ENCODE results near the gene ANKRD2.
A peak's percentile ranks its signal among the peaks of the same experiment; 100 is the strongest.

DNA sequence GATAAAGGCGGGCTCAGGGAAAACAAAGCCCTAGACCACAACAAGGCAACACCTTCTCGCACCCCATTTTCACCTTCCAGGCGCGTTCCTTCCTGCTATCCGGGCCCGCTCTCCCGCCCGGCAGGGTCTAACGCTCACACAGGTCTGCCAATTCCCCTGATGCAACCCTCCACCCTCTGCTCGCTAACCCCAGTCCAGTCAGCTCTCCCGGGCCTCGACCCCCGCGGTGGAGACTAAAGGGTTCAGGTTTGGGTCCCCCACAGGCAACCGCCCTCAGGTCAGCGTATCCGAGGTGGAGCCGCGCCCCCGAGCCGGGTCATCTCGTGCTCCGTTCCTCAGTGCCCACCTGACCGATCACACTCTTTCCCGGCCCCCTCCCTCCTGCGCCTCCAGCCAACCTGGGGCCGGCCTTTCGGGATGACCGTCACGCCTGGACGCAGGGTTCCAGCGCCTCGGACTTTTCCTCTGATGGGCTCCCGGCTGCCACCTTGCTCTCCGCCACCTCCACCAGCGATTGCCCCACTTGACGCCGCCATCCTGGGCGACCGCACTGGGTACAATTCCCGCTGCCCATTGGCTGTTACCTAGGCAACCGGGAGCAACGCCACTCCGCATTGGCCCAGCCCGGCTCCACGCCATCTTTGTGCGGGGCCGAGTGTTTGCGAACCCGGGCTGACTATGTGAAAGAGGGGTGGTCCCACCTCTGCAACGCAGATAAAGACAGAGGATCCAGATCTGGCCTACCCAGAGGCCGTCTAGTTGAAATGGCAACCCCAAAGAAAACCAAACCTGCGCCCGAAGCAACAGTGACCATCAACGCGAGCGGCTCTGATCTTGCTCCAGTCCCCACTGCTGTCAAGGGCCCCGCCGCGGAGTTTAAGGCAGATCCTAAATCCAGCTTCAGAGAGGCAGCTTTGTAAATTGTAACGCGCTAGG, 60.6 kb downstream of the ANKRD2 start, which contains the start of gene MORN4:
- TF ChIP-seq, protein P1, sequence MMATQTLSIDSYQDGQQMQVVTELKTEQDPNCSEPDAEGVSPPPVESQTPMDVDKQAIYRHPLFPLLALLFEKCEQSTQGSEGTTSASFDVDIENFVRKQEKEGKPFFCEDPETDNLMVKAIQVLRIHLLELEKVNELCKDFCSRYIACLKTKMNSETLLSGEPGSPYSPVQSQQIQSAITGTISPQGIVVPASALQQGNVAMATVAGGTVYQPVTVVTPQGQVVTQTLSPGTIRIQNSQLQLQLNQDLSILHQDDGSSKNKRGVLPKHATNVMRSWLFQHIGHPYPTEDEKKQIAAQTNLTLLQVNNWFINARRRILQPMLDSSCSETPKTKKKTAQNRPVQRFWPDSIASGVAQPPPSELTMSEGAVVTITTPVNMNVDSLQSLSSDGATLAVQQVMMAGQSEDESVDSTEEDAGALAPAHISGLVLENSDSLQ (IDR thresholded peaks at IDR 0.05), result no peak
- no peak for TF ChIP-seq SP1 (IDR thresholded peaks at IDR 0.05)
- TF ChIP-seq FOXA1 (IDR thresholded peaks at IDR 0.05), result no peak
- no peak for TF ChIP-seq HDGF (IDR thresholded peaks at IDR 0.05; ENCODE audit: borderline replicate concordance)
- no peak for TF ChIP-seq BHLHE40 (IDR thresholded peaks at IDR 0.05; ENCODE audit: borderline replicate concordance)
- no peak for TF ChIP-seq NFRKB (IDR thresholded peaks at IDR 0.05)
- no peak for TF ChIP-seq FOXK2 (IDR thresholded peaks at IDR 0.05)
- TF ChIP-seq FOXM1 (IDR thresholded peaks at IDR 0.05; ENCODE audit: borderline replicate concordance), result no peak
- no peak for TF ChIP-seq ARNT (IDR thresholded peaks at IDR 0.05)
- TF ChIP-seq TARDBP (IDR thresholded peaks at IDR 0.05), result no peak
- no peak for TF ChIP-seq ZNF384 (IDR thresholded peaks at IDR 0.05)
- no peak for TF ChIP-seq ELF4 (IDR thresholded peaks at IDR 0.05)
- no peak for TF ChIP-seq LEF1 (IDR thresholded peaks at IDR 0.05; ENCODE audit: borderline replicate concordance)
- peak; percentile 72 for TF ChIP-seq L3MBTL2 (conservative IDR thresholded peaks at IDR 0.05)
